Loucy (cell line): ENCODE results near the gene GSDMA.

Experiments used
- H2AFZ ChIP-seq: fragments of 200-600 bp; sonication (generic); 2 replicates; pipeline ENCODE4 v1.6.0; 2016; ENCODE audit warnings: antibody characterized with exemption, mild to moderate bottlenecking, low read length, moderate library complexity
- H3F3A ChIP-seq: fragments of 200-600 bp; 2 replicates; pipeline ENCODE4 v1.6.0; 2016; ENCODE audit warnings: antibody characterized with exemption, low read depth, mild to moderate bottlenecking
- H3K27me3 ChIP-seq: fragments of 200-600 bp; sonication (generic); 2 replicates; pipeline ENCODE4 v1.6.1; 2014; ENCODE audit warnings: low read length, mild to moderate bottlenecking; ENCODE audit not compliant: insufficient read depth, poor library complexity, severe bottlenecking
- H3K36me3 ChIP-seq: fragments of 200-600 bp; sonication (generic); 2 replicates; pipeline ENCODE4 v1.6.1; 2016; ENCODE audit warnings: low read length; ENCODE audit not compliant: insufficient read depth
- H3K4me1 ChIP-seq: fragments of 200-600 bp; sonication (generic); 2 replicates; pipeline ENCODE4 v1.5.1; 2014; ENCODE audit warnings: low read length, mild to moderate bottlenecking; ENCODE audit not compliant: insufficient read depth, poor library complexity, severe bottlenecking
- H3K4me2 ChIP-seq: fragments of 200-600 bp; sonication (generic); 2 replicates; pipeline ENCODE4 v1.6.0; 2014; ENCODE audit warnings: antibody characterized with exemption, low read length, low read depth, mild to moderate bottlenecking; ENCODE audit not compliant: poor library complexity, severe bottlenecking
- H3K4me3 ChIP-seq: fragments of 200-600 bp; sonication (generic); 2 replicates; pipeline ENCODE4 v1.5.1; 2014; ENCODE audit warnings: low read length, mild to moderate bottlenecking, mixed read lengths; ENCODE audit not compliant: poor library complexity, severe bottlenecking
- H3K79me2 ChIP-seq: fragments of 200-600 bp; sonication (generic); 2 replicates; pipeline ENCODE4 v1.6.1; 2014; ENCODE audit warnings: low read length; ENCODE audit not compliant: insufficient read depth
- H3K9ac ChIP-seq: fragments of 200-600 bp; sonication (generic); 2 replicates; pipeline ENCODE4 v1.6.0; 2014; ENCODE audit warnings: mild to moderate bottlenecking, low read depth, low read length, moderate library complexity; ENCODE audit not compliant: poor library complexity, severe bottlenecking
- H3K9me2 ChIP-seq: fragments of 200-600 bp; sonication (generic); replicated peaks from 2 replicates; pipeline ENCODE4 v1.6.1; 2016; ENCODE audit warnings: low read depth, low read length, mixed read lengths
- H3K9me3 ChIP-seq: fragments of 200-600 bp; sonication (generic); 2 replicates; pipeline ENCODE4 v1.6.1; 2014; ENCODE audit warnings: mild to moderate bottlenecking, antibody characterized with exemption, low read length, low read depth; ENCODE audit not compliant: insufficient read depth
- H4K20me1 ChIP-seq: fragments of 200-600 bp; sonication (generic); 2 replicates; pipeline ENCODE4 v1.6.0; 2014; ENCODE audit warnings: antibody characterized with exemption, low read length, mild to moderate bottlenecking; ENCODE audit not compliant: insufficient read depth, poor library complexity, severe bottlenecking
- EZH2phosphoT487 ChIP-seq: fragments of 200-600 bp; IDR thresholded peaks from 2 replicates; pipeline ENCODE4 v1.6.1; 2018; ENCODE audit warnings: antibody characterized with exemption, mild to moderate bottlenecking, moderate library complexity, borderline replicate concordance
- TF ChIP-seq, protein P1 (sequence below): fragments of 200-600 bp; sonication (generic); conservative IDR thresholded peaks from 2 replicates; pipeline ENCODE4 v1.5.1; 2014; ENCODE audit warnings: mild to moderate bottlenecking, antibody characterized with exemption, low read length

Gene GSDMA

DNA sequence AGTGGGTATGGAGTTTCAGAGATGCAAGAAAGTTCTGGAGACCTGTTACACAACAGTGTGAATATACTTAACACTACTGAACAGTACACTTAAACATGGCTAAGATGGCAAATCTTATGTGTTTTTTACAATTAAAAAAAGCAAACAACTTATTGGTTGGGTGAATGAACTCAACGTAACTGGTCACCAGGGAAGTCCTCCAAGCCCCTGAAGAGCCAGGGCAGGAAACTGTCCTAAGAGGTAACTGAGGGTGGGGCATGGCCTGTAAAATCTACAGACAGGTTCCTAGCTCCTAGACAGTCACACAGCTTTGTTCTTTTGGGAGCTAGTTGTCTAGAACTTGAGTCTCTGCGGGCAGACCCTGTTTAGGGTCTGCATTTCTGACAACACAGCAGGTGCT is 62.8 kb downstream of the GSDMA start:
- TF ChIP-seq EZH2phosphoT487 = no peak
- TF ChIP-seq, protein P1, sequence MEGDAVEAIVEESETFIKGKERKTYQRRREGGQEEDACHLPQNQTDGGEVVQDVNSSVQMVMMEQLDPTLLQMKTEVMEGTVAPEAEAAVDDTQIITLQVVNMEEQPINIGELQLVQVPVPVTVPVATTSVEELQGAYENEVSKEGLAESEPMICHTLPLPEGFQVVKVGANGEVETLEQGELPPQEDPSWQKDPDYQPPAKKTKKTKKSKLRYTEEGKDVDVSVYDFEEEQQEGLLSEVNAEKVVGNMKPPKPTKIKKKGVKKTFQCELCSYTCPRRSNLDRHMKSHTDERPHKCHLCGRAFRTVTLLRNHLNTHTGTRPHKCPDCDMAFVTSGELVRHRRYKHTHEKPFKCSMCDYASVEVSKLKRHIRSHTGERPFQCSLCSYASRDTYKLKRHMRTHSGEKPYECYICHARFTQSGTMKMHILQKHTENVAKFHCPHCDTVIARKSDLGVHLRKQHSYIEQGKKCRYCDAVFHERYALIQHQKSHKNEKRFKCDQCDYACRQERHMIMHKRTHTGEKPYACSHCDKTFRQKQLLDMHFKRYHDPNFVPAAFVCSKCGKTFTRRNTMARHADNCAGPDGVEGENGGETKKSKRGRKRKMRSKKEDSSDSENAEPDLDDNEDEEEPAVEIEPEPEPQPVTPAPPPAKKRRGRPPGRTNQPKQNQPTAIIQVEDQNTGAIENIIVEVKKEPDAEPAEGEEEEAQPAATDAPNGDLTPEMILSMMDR = no peak
- Histone ChIP-seq H3K36me3 (peaks cover 42% of the 10 kb centered on the region; the same call in 1 of the 2 replicates), H3K4me3 (no peak overlapping the region), H3K4me1 (no peaks in the 10 kb centered on the region), H3K9me3 (no peaks in the 10 kb centered on the region), H3K27me3 (no peaks in the 10 kb centered on the region), H3F3A (no peaks in the 10 kb centered on the region), H4K20me1 (no peaks in the 10 kb centered on the region), H3K79me2 (no peaks in the 10 kb centered on the region), H3K9me2 (no peaks in the 10 kb centered on the region), H2AFZ (no peak overlapping the region), H3K9ac (no peak overlapping the region), H3K4me2 (no peak overlapping the region)

DNA sequence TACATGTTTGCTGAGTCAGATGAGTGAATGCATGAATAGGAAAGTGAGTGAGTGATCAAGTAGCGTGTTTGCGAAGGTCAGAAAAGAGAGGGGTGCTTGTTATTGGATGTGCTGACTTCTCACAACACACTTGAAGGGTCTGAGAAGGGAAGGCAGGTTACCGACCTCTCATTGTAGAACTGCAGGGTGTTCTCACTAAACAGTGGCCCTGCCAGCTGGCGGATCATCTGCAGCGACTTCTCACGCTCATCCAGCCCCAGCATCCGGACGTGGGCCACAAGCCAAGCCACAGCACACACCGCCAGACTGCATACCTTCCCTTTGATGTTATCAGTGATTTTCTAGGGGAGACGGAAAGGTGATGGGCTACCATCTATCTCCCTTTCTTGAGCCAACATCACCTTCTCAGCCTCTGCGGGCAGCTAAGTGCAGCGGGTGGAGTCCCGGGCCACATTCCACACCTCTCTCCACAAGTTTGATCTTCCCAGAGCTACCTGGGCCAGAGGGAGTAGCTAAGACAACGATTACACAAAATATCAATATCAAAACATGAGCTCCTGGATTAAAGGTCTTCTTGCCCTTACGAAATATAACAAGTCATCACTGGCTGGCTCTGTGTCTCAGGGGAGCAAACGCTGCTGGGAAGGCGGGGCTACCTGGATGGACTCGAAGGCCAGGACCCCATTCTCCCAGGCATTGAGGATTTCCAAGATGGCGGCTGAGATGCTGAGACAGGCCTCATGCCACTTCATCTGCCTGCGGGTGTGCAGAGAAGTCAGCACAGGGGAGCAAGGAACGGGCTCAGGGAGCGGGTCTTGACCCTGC is 63.4 kb downstream of the GSDMA start:
- Histone ChIP-seq H4K20me1 (no peaks in the 10 kb centered on the region), H3K9me2 (no peaks in the 10 kb centered on the region), H3K9me3 (no peaks in the 10 kb centered on the region), H3K4me2 (no peak overlapping the region), H2AFZ (no peak overlapping the region), H3F3A (no peaks in the 10 kb centered on the region), H3K36me3 (peaks cover 46% of the 10 kb centered on the region; the same call in 1 of the 2 replicates), H3K4me3 (no peak overlapping the region), H3K9ac (no peak overlapping the region), H3K4me1 (no peaks in the 10 kb centered on the region), H3K79me2 (no peaks in the 10 kb centered on the region), H3K27me3 (no peaks in the 10 kb centered on the region)
- TF ChIP-seq, protein P1 = no peak
- TF ChIP-seq EZH2phosphoT487 = no peak

DNA sequence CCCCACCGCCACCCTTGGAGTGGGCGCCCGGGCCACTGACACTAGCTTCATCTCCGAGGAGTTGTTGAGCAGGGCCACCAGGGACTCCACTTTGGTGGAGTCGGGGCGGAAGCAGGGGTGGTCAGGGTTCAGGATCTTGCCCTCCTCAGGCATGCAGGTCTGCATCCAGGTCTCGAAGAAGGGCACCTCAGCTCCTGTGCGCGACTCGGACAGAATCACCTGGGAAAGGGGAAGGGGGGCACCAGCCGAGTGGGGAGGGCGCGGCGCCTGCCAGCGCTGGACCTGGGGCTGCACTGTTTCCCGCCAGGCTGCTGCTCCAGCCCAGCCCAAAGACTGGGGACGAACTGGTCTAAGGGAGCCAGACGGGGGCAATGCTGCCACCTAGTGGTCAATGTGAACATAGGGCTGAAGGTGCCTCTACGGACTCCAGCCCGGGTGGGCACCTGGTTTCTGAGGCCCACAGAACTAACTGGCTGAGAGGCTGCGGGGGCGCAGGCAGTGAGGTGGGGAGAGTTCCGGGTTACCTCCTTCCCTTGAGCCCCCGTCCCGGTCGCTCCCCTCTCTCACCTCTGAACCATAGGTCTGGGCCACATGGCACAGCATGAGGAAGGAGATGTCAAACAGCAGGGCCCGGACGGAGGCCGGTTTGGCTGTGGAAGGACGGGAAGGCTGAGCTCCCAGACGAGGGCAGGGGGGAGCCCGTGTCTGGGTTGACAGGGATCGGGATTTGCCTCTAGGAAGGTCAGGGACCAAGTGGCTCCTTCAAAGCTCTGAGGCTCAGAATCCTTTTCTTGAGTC is 64.2 kb downstream of the GSDMA start:
- no peak overlapping the region for H2AFZ ChIP-seq
- TF ChIP-seq, protein P1 = peak; percentile 81
- TF ChIP-seq EZH2phosphoT487 = no peak
- no peaks in the 10 kb centered on the region for H3F3A ChIP-seq
- H3K36me3 ChIP-seq = peaks cover 51% of the 10 kb centered on the region; the same call in 1 of the 2 replicates
- no peaks in the 10 kb centered on the region for H3K27me3 ChIP-seq
- H3K4me3 ChIP-seq = no peak overlapping the region
- H3K9me3 ChIP-seq = no peaks in the 10 kb centered on the region
- H3K9me2 ChIP-seq = no peaks in the 10 kb centered on the region
- no peaks in the 10 kb centered on the region for H4K20me1 ChIP-seq
- no peaks in the 10 kb centered on the region for H3K79me2 ChIP-seq
- H3K9ac ChIP-seq = no peak overlapping the region
- H3K4me1 ChIP-seq = no peaks in the 10 kb centered on the region
- H3K4me2 ChIP-seq = no peak overlapping the region
